ENCODE measurements around the gene DGKQ.

Gene DGKQ

GRCh38 chr4:961351-962230 lies 11.8 kb downstream of the DGKQ start:
- DNase-seq (ENCODE audit: low read depth), result no peak

- DNase-seq (ENCODE audit: low read depth), result no peak
Measured at GRCh38 chr4:960636-961350, 12.6 kb downstream of the DGKQ start.

GRCh38 chr4:960140-960635 lies 13.2 kb downstream of the DGKQ start:
- no peak for DNase-seq (ENCODE audit: low read depth)

GRCh38 chr4:959338-960139 lies 13.8 kb downstream of the DGKQ start:
- DNase-seq (ENCODE audit: low read depth), result no peak

- DNase-seq (ENCODE audit: low read depth), result no peak
Measured at GRCh38 chr4:958696-959337, 14.6 kb downstream of the DGKQ start.

- DNase-seq (ENCODE audit: low read depth), result no peak
Measured at GRCh38 chr4:958314-958665, 15.1 kb downstream of the DGKQ start.

GRCh38 chr4:957581-958313 lies 15.6 kb downstream of the DGKQ start:
- DNase-seq (ENCODE audit: low read depth), result no peak

GRCh38 chr4:957231-957580 lies 16.2 kb downstream of the DGKQ start:
- no peak for DNase-seq (ENCODE audit: low read depth)

- DNase-seq (ENCODE audit: low read depth), result no peak
Measured at GRCh38 chr4:956531-957230, 16.7 kb downstream of the DGKQ start.

- DNase-seq (ENCODE audit: low read depth), result no peak
Measured at GRCh38 chr4:955931-956381, 17.4 kb downstream of the DGKQ start.

- DNase-seq (ENCODE audit: low read depth), result no peak
Measured at GRCh38 chr4:955161-955921, 18.0 kb downstream of the DGKQ start.

GRCh38 chr4:954211-955020 lies 19.0 kb downstream of the DGKQ start:
- DNase-seq (ENCODE audit: low read depth), result no peak

- DNase-seq (ENCODE audit: low read depth), result no peak
Measured at GRCh38 chr4:953574-953915, 19.8 kb downstream of the DGKQ start.

- DNase-seq (ENCODE audit: low read depth), result no peak
Measured at GRCh38 chr4:952881-953573, 20.3 kb downstream of the DGKQ start.

- no peak for DNase-seq (ENCODE audit: low read depth)
Measured at GRCh38 chr4:951594-952468, 21.5 kb downstream of the DGKQ start.

GRCh38 chr4:951186-951585 lies 22.2 kb downstream of the DGKQ start:
- no peak for DNase-seq (ENCODE audit: low read depth)
